IMR-90 (cell line): ENCODE measurements around the gene TMPRSS9. TPM values are rescaled to one million over a fixed set of nuclear protein-coding genes. Genes with fewer than 3 reads are reported as not detected.

Experiments used
- ATAC-seq: fragments of 200-7000 bp; cut with Tn5 transposase; 2 replicates; pipeline ENCODE4 v1.9.1; 2020; ENCODE audit warnings: low read depth, mild to moderate bottlenecking, moderate library complexity
- BruUV-seq: library from RNA; stranded (reverse); fragments of 400-500 nt; replicated peaks from 2 replicates; lab custom pipeline; 2021; lab: Mats Ljungman, UMichigan
- CTCF ChIA-PET: fragments of 300-600 bp; formaldehyde crosslinking; extraction: SDS; loops from one replicate; lab custom pipeline; 2021; ENCODE audit warnings: antibody characterized with exemption; lab: Yijun Ruan, JAX
- POLR2A ChIA-PET: fragments of 300-600 bp; sonication (Branson Sonifier 250); formaldehyde crosslinking; loops from one replicate; lab custom pipeline; 2022; ENCODE audit warnings: antibody characterized with exemption; ENCODE audit not compliant: unreplicated experiment; lab: Charles Lee
- DNase-seq: peaks from one replicate; pipeline ENCODE4 v3.0.0; 2013
- H2AFZ ChIP-seq: replicated peaks from 2 replicates; pipeline ENCODE3; 2013; ENCODE audit warnings: low read length, mild to moderate bottlenecking; ENCODE audit not compliant: poor library complexity
- H2AK5ac ChIP-seq: 2 replicates; pipeline ENCODE4 v1.6.1; 2013; ENCODE audit warnings: low read depth, low read length, inconsistent platforms
- H2AK9ac ChIP-seq: replicated peaks from 2 replicates; pipeline ENCODE3; 2013; ENCODE audit warnings: mild to moderate bottlenecking, low read depth, low read length, moderate library complexity; ENCODE audit not compliant: poor library complexity
- H2BK120ac ChIP-seq: 2 replicates; pipeline ENCODE4 v1.6.1; 2013; ENCODE audit warnings: low read depth, low read length, inconsistent platforms
- H2BK15ac ChIP-seq: 3 replicates; pipeline ENCODE4 v1.6.1; 2013; ENCODE audit warnings: low read depth, low read length, inconsistent platforms
- H2BK20ac ChIP-seq: 2 replicates; pipeline ENCODE4 v1.6.1; 2013; ENCODE audit warnings: low read depth, mild to moderate bottlenecking, inconsistent platforms, low read length, moderate library complexity
- H2BK5ac ChIP-seq: 2 replicates; pipeline ENCODE4 v1.6.1; 2013; ENCODE audit warnings: mild to moderate bottlenecking, low read depth, low read length, inconsistent platforms; ENCODE audit not compliant: poor library complexity, severe bottlenecking
- H3K14ac ChIP-seq: replicated peaks from 2 replicates; pipeline ENCODE4 v1.6.1; 2013; ENCODE audit warnings: low read depth, low read length, inconsistent platforms
- H3K18ac ChIP-seq: 2 replicates; pipeline ENCODE4 v1.6.1; 2013; ENCODE audit warnings: low read depth, low read length, control low read depth
- H3K23ac ChIP-seq: 2 replicates; pipeline ENCODE4 v1.6.1; 2013; ENCODE audit warnings: low read depth, low read length, inconsistent platforms
- H3K27ac ChIP-seq: 2 replicates; pipeline ENCODE4 v1.5.1; 2013; ENCODE audit warnings: mild to moderate bottlenecking, control low read depth, low read length; ENCODE audit not compliant: insufficient read depth
- H3K27me3 ChIP-seq: 2 replicates; pipeline ENCODE4 v1.6.1; 2013; ENCODE audit warnings: low read length; ENCODE audit not compliant: control insufficient read depth, insufficient read depth
- H3K36me3 ChIP-seq: 2 replicates; pipeline ENCODE4 v1.6.1; 2013; ENCODE audit warnings: low read length, mixed read lengths; ENCODE audit not compliant: control insufficient read depth, insufficient read depth
- H3K4ac ChIP-seq: 2 replicates; pipeline ENCODE4 v1.6.1; 2013; ENCODE audit warnings: low read depth, low read length, inconsistent platforms
- H3K4me1 ChIP-seq: 2 replicates; pipeline ENCODE4 v1.6.1; 2013; ENCODE audit warnings: low read length, mixed read lengths; ENCODE audit not compliant: control insufficient read depth, insufficient read depth
- H3K4me2 ChIP-seq: 2 replicates; pipeline ENCODE4 v1.6.1; 2013; ENCODE audit warnings: low read depth, mild to moderate bottlenecking, control low read depth, low read length, moderate library complexity
- H3K4me3 ChIP-seq: 2 replicates; pipeline ENCODE4 v1.5.1; 2013; ENCODE audit warnings: low read depth, mild to moderate bottlenecking, control low read depth, low read length, moderate library complexity; ENCODE audit not compliant: insufficient read depth
- H3K56ac ChIP-seq: 2 replicates; pipeline ENCODE4 v1.6.1; 2013; ENCODE audit warnings: low read length, inconsistent platforms; ENCODE audit not compliant: insufficient read depth; ENCODE audit errors: extremely low read depth
- H3K79me1 ChIP-seq, 2 experiments: 2 replicates each; pipeline ENCODE4 v1.6.1; 2013; ENCODE audit warnings: low read length in 2 of 2, inconsistent platforms in 1 of 2, low read depth in 1 of 2
- H3K9ac ChIP-seq: 2 replicates; pipeline ENCODE4 v1.6.1; 2013; ENCODE audit warnings: low read depth, low read length, control low read depth
- H3K9me1 ChIP-seq: 2 replicates; pipeline ENCODE4 v1.6.1; 2013; ENCODE audit warnings: low read length, inconsistent platforms; ENCODE audit not compliant: insufficient read depth
- H3K9me3 ChIP-seq: 2 replicates; pipeline ENCODE4 v1.6.1; 2013; ENCODE audit warnings: low read length; ENCODE audit not compliant: control insufficient read depth, insufficient read depth
- H4K20me1 ChIP-seq: 2 replicates; pipeline ENCODE4 v1.6.1; 2013; ENCODE audit warnings: low read length, inconsistent platforms; ENCODE audit not compliant: insufficient read depth
- H4K5ac ChIP-seq: 2 replicates; pipeline ENCODE4 v1.6.1; 2013; ENCODE audit warnings: mild to moderate bottlenecking, low read depth, low read length, control low read depth
- H4K8ac ChIP-seq, 2 experiments: 2 replicates each; pipeline ENCODE4 v1.6.1; 2013; ENCODE audit warnings: low read depth in 2 of 2, low read length in 2 of 2, control low read depth in 1 of 2, inconsistent platforms in 1 of 2
- H4K91ac ChIP-seq: 2 replicates; pipeline ENCODE4 v1.6.1; 2013; ENCODE audit warnings: low read depth, low read length, inconsistent platforms; ENCODE audit not compliant: insufficient read depth
- BHLHE40 ChIP-seq: fragments of 150-350 bp; IDR thresholded peaks from 2 replicates; pipeline ENCODE4 v1.6.1; 2016; ENCODE audit warnings: mild to moderate bottlenecking, low read depth, low read length
- CEBPB ChIP-seq: IDR thresholded peaks from 2 replicates; pipeline ENCODE4 v1.6.1; 2012; ENCODE audit warnings: low read depth, low read length, improper control_type of control experiment
- CHD1 ChIP-seq: IDR thresholded peaks from 2 replicates; pipeline ENCODE4 v1.6.1; 2012; ENCODE audit warnings: low read depth, low read length, improper control_type of control experiment
- FOS ChIP-seq: fragments of 150-350 bp; IDR thresholded peaks from 2 replicates; pipeline ENCODE4 v1.6.1; 2016; ENCODE audit warnings: low read depth, low read length
- MAFK ChIP-seq: IDR thresholded peaks from 2 replicates; pipeline ENCODE4 v1.6.1; 2012; ENCODE audit warnings: low read depth, low read length, improper control_type of control experiment
- MXI1 ChIP-seq: IDR thresholded peaks from 2 replicates; pipeline ENCODE4 v1.6.1; 2012; ENCODE audit warnings: low read depth, mild to moderate bottlenecking, low read length, moderate library complexity, borderline replicate concordance
- NFE2L2 ChIP-seq: fragments of 150-350 bp; IDR thresholded peaks from 2 replicates; pipeline ENCODE4 v1.6.1; 2016; ENCODE audit warnings: low read depth, mild to moderate bottlenecking, low read length
- POLR2A ChIP-seq: IDR thresholded peaks from 2 replicates; pipeline ENCODE4 v1.6.1; 2012; ENCODE audit warnings: mild to moderate bottlenecking, low read depth, low read length
- RAD21 ChIP-seq: IDR thresholded peaks from 2 replicates; pipeline ENCODE4 v1.6.1; 2012; ENCODE audit warnings: low read length, improper control_type of control experiment
- RCOR1 ChIP-seq: IDR thresholded peaks from 2 replicates; pipeline ENCODE4 v1.6.1; 2012; ENCODE audit warnings: mild to moderate bottlenecking, low read length, improper control_type of control experiment; ENCODE audit not compliant: insufficient replicate concordance
- RFX5 ChIP-seq: IDR thresholded peaks from 2 replicates; pipeline ENCODE4 v1.8.0; 2012; ENCODE audit warnings: low read depth, mild to moderate bottlenecking, low read length, moderate library complexity
- SMC3 ChIP-seq: fragments of 150-350 bp; IDR thresholded peaks from 2 replicates; pipeline ENCODE4 v1.6.1; 2016; ENCODE audit warnings: low read depth, mild to moderate bottlenecking, antibody characterized with exemption, low read length, moderate library complexity
- WGBS, 2 experiments: methylation state at CpG; one replicate each; pipeline versions ENCODE4 v1.1.5 to v1.1.7; 2013; ENCODE audit warnings: missing lambda C conversion rate in 2 of 2; ENCODE audit not compliant: insufficient read length in 1 of 2; ENCODE audit errors: extremely low coverage in 2 of 2; 5-methylcytosine and 5-hydroxymethylcytosine counted together
- dilution Hi-C: fragments of 300-500 bp; cut with HindIII; formaldehyde crosslinking; loops from one replicate; pipeline ENCODE4 v1.14.3; 2018; ENCODE audit warnings: low sequenced_read_pairs; ENCODE audit not compliant: unreplicated experiment
- in situ Hi-C: fragments of 300-500 bp; cut with MboI; formaldehyde crosslinking; loops from 3 replicates; pipeline ENCODE4 v1.14.3; 2019; ENCODE audit warnings: low sequenced_read_pairs, inconsistent platforms, mixed read lengths
- intact Hi-C: fragments of 100-400 bp; cut with micrococcal nuclease; formaldehyde crosslinking; loops from 2 replicates; pipeline ENCODE4 v1.10.0; 2022
- polyA plus RNA-seq, 3 experiments: library from polyadenylated mRNA; depleted of rRNA; stranded (reverse); fragments of >200 nt; gene quantifications; 2 replicates each; pipeline ENCODE4 v1.2.3, GENCODE V29; 2012; ENCODE audit warnings: low replicate concordance in 1 of 3
- total RNA-seq: library from RNA; depleted of rRNA; stranded (reverse); fragments of >200 nt; gene quantifications from 2 replicates; pipeline ENCODE4 v1.2.3, GENCODE V29; 2012
- TF ChIP-seq, protein P1 (sequence below): fragments of 150-350 bp; IDR thresholded peaks from 2 replicates; pipeline ENCODE4 v1.6.1; 2017; ENCODE audit warnings: mild to moderate bottlenecking, antibody characterized with exemption, low read length, low read depth
- TF ChIP-seq, protein P2 (sequence below): fragments of 150-350 bp; IDR thresholded peaks from 2 replicates; pipeline ENCODE4 v1.6.1; 2016; ENCODE audit warnings: low read depth, mild to moderate bottlenecking, low read length, moderate library complexity, borderline replicate concordance
- TF ChIP-seq, protein P3 (sequence below): conservative IDR thresholded peaks from 2 replicates; pipeline ENCODE4 v1.5.1; 2012; ENCODE audit warnings: mild to moderate bottlenecking, low read depth, low read length, improper control_type of control experiment

The TMPRSS9 gene
- total and polyA plus RNA-seq, 2 of the 4 experiments (the other 2 are of a cell fraction), result not detected

DNA sequence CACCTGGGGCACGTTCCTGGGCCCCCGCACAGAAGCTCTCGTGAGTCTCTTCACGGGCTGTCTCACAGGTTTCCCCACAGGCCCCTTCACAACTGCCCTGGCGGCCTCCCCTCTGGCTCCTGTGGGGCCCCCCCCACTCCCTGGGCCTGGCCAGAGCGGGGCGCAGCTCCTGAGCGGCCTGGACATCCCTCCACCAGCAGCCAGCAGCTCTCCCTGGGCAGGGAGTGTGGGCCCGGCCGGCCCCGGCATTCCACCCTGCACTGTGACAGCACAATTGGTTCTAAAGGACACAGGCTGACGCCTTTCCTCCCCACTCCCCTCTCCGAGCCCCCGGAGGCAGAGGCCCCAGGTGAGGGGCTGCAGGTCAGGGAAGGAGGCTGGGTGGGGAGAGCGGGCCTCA, 76.9 kb downstream of the TMPRSS9 start:
- intact Hi-C loops (no loop called here), in situ Hi-C loops (no loop called here), dilution Hi-C loops (no loop called here)
- Histone ChIP-seq H2BK20ac (no peak overlapping the region), H2BK120ac (no peak overlapping the region), H3K79me1 (peaks cover 20 to 41% of the 10 kb centered on the region in 2 experiments), H2BK5ac (no peak overlapping the region), H4K20me1 (peaks cover 16% of the 10 kb centered on the region; the same call in 1 of the 2 replicates), H3K18ac (no peak overlapping the region), H3K36me3 (peaks cover 38% of the 10 kb centered on the region), H3K9me1 (no peaks in the 10 kb centered on the region; the same call in 1 of the 2 replicates), H2AK5ac (no peak overlapping the region), H3K9ac (no peak overlapping the region), H3K4me1 (no peaks in the 10 kb centered on the region), H3K4me2 (no peak overlapping the region), H4K91ac (no peak overlapping the region), H3K23ac (no peak overlapping the region), H3K56ac (no peak overlapping the region), H2BK15ac (no peak overlapping the region), H2AK9ac (no peak overlapping the region), H4K5ac (no peak overlapping the region), H3K27ac (no peak overlapping the region), H3K9me3 (no peaks in the 10 kb centered on the region), H3K27me3 (no peaks in the 10 kb centered on the region), H3K14ac (no peak overlapping the region), H3K4me3 (no peak overlapping the region), H4K8ac (no peak overlapping the region), H2AFZ (no peak overlapping the region), H3K4ac (no peak overlapping the region)
- ATAC-seq (no peak), DNase-seq (no peak)
- TF ChIP-seq POLR2A (no peak), RAD21 (no peak), SMC3 (no peak), MAFK (no peak), RFX5 (no peak), CHD1 (no peak), BHLHE40 (no peak), NFE2L2 (no peak), MXI1 (no peak), RCOR1 (no peak), CEBPB (no peak), FOS (no peak)
- TF ChIP-seq, protein P1, sequence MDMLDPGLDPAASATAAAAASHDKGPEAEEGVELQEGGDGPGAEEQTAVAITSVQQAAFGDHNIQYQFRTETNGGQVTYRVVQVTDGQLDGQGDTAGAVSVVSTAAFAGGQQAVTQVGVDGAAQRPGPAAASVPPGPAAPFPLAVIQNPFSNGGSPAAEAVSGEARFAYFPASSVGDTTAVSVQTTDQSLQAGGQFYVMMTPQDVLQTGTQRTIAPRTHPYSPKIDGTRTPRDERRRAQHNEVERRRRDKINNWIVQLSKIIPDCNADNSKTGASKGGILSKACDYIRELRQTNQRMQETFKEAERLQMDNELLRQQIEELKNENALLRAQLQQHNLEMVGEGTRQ, result no peak
- TF ChIP-seq, protein P2, sequence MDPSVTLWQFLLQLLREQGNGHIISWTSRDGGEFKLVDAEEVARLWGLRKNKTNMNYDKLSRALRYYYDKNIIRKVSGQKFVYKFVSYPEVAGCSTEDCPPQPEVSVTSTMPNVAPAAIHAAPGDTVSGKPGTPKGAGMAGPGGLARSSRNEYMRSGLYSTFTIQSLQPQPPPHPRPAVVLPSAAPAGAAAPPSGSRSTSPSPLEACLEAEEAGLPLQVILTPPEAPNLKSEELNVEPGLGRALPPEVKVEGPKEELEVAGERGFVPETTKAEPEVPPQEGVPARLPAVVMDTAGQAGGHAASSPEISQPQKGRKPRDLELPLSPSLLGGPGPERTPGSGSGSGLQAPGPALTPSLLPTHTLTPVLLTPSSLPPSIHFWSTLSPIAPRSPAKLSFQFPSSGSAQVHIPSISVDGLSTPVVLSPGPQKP, result no peak
- TF ChIP-seq, protein P3, sequence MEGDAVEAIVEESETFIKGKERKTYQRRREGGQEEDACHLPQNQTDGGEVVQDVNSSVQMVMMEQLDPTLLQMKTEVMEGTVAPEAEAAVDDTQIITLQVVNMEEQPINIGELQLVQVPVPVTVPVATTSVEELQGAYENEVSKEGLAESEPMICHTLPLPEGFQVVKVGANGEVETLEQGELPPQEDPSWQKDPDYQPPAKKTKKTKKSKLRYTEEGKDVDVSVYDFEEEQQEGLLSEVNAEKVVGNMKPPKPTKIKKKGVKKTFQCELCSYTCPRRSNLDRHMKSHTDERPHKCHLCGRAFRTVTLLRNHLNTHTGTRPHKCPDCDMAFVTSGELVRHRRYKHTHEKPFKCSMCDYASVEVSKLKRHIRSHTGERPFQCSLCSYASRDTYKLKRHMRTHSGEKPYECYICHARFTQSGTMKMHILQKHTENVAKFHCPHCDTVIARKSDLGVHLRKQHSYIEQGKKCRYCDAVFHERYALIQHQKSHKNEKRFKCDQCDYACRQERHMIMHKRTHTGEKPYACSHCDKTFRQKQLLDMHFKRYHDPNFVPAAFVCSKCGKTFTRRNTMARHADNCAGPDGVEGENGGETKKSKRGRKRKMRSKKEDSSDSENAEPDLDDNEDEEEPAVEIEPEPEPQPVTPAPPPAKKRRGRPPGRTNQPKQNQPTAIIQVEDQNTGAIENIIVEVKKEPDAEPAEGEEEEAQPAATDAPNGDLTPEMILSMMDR, result no peak
- 94% methylated on average over 6 of the region's 15 CpGs; no CpG with 5 or more reads in 1 of the 2 experiments for WGBS, 2 experiments
- ChIA-PET POLR2A (no interaction called here), CTCF (no interaction called here)
- BruUV-seq, result no TSS peak
